Fibroblast of mammary gland (primary cell): Measurements from ENCODE around the gene NT5E.
A peak's percentile ranks its signal among the peaks of the same experiment; 100 is the strongest.

Experiments used
- DNase-seq: peaks from one replicate; pipeline ENCODE4 v3.0.0-alpha.2; 2010; ENCODE audit warnings: low read depth
- H3K4me3 ChIP-seq: 2 replicates; pipeline ENCODE4 v1.5.1; 2011; ENCODE audit warnings: low read depth, mild to moderate bottlenecking, low read length, moderate library complexity; ENCODE audit not compliant: control insufficient read depth
- CTCF ChIP-seq: conservative IDR thresholded peaks from 2 replicates; pipeline ENCODE4 v1.5.1; 2011; ENCODE audit warnings: low read depth, low read length, inconsistent platforms; ENCODE audit not compliant: control insufficient read depth, insufficient read depth

Gene NT5E

GRCh38 chr6:85404564-85405174 lies 45.2 kb upstream of the NT5E start:
- TF ChIP-seq CTCF: no peak
- H3K4me3 ChIP-seq: no peak overlapping the region
- DNase-seq: peak; percentile 96

- DNase-seq: peak; percentile 37
- H3K4me3 ChIP-seq: no peak overlapping the region
- TF ChIP-seq CTCF: no peak
Measured at GRCh38 chr6:85405175-85405852, 44.6 kb upstream of the NT5E start.

GRCh38 chr6:85405853-85406198 lies 44.1 kb upstream of the NT5E start:
- no peak for DNase-seq
- H3K4me3 ChIP-seq: no peak overlapping the region
- TF ChIP-seq CTCF: no peak

GRCh38 chr6:85406641-85407075 lies 43.2 kb upstream of the NT5E start:
- H3K4me3 ChIP-seq: no peak overlapping the region

GRCh38 chr6:85408039-85408438 lies 41.8 kb upstream of the NT5E start:
- DNase-seq: no peak
- TF ChIP-seq CTCF: no peak
- no peak overlapping the region for H3K4me3 ChIP-seq

More at GRCh38 chr6:85406641-85407075, 43.2 kb upstream of the NT5E start:
- peak; percentile 46 for DNase-seq
- TF ChIP-seq CTCF: no peak

GRCh38 chr6:85412911-85413430 lies 36.9 kb upstream of the NT5E start:
- no peak for DNase-seq
- TF ChIP-seq CTCF: no peak
- no peak overlapping the region for H3K4me3 ChIP-seq
